Activated T-helper 2 cell treated with anti-CD3 and anti-CD28 coated beads, Interferon-gamma antibody, Interleukin-2, Interleukin-4, amounts not matched to agents 10 μg/mL and 5 μg/mL and 100 μg/mL, durations not matched to agents 14 hours and 24 hours and 36 hours (primary cell): Measurements from ENCODE around the gene SCYGR1. TPM values are rescaled to one million over a fixed set of nuclear protein-coding genes. Genes with fewer than 3 reads are reported as not detected.

Experiments
- DNase-seq: peaks from one replicate; pipeline ENCODE4 v3.0.0; 2021; ENCODE audit warnings: low spot score
- H3K27ac Mint-ChIP-seq: one replicate; pipeline ENCODE4 v1.8.0; 2021; ENCODE audit warnings: mixed read lengths
- H3K27me3 Mint-ChIP-seq: one replicate; pipeline ENCODE4 v1.8.0; 2021; ENCODE audit warnings: low read depth, mixed read lengths
- H3K36me3 Mint-ChIP-seq: one replicate; pipeline ENCODE4 v1.8.0; 2021; ENCODE audit warnings: low read depth, mixed read lengths
- H3K4me1 Mint-ChIP-seq: one replicate; pipeline ENCODE4 v1.8.0; 2021; ENCODE audit warnings: low read depth, mixed read lengths
- H3K4me3 Mint-ChIP-seq: one replicate; pipeline ENCODE4 v1.8.0; 2021; ENCODE audit warnings: low read depth, mild to moderate bottlenecking, moderate library complexity, mixed read lengths
- H3K9me3 Mint-ChIP-seq: one replicate; pipeline ENCODE4 v1.8.0; 2021; ENCODE audit warnings: mixed read lengths
- intact Hi-C: fragments of 100-400 bp; cut with micrococcal nuclease; formaldehyde crosslinking; loops from one replicate; pipeline ENCODE4 v1.15.1; 2023
- total RNA-seq: library from RNA; stranded (reverse); gene quantifications from 2 replicates; pipeline ENCODE4 v1.2.3, GENCODE V29; 2022

Gene SCYGR1
- total RNA-seq, 1 donor from 2014 or later, result not detected

DNA sequence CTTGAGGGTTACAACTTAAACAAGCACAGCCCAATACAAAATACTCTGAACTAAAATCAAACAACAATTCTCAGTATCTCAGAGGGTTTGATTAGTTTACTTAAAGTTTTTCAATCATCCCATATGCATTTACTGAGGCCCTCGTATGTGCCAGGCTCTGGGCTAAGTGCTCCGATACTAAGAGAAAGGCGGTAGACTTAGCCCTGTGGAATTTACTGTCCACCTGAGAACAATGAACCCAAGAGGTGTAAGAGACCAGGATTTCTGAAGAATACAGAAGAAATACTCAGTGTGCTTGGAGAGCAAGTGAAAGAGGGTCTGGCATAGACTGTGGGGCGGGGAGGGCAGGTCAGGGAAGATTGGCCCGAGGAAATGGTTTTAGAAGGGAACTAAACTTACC is 25.1 kb upstream of the SCYGR1 start:
- H3K27ac Mint-ChIP-seq, result peak overlapping the region; percentile 38
- DNase-seq, result no peak
- H3K9me3 Mint-ChIP-seq, result no peaks in the 10 kb centered on the region
- no peaks in the 10 kb centered on the region for H3K36me3 Mint-ChIP-seq
- no peaks in the 10 kb centered on the region for H3K27me3 Mint-ChIP-seq
- intact Hi-C loops, result loop anchor here (5.0 kb wide), 1 partner anchor 41 kb away; no protein-coding TSS in a partner anchor
- H3K4me3 Mint-ChIP-seq, result no peak overlapping the region
- peaks cover 52% of the 10 kb centered on the region for H3K4me1 Mint-ChIP-seq

DNA sequence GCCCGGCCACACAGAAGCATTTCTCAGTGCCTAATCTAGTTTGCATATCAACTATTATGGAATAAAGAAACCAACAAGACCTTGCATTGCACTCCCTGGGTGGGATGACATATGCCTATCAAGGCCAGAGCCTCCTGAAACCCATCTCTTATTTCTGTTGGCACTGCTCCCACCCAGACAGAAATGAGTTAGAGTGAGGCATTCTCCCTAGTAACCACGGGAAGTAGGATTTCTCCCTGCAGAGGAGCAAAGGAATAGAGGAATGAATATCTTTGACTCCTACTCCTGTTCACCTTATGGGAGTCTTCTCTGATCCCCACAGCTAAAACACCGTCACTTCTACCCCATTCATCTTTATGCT is 24.2 kb upstream of the SCYGR1 start:
- peak overlapping the region; percentile 84 for H3K27ac Mint-ChIP-seq
- H3K4me3 Mint-ChIP-seq, result no peak overlapping the region
- H3K36me3 Mint-ChIP-seq, result no peaks in the 10 kb centered on the region
- H3K27me3 Mint-ChIP-seq, result no peaks in the 10 kb centered on the region
- H3K9me3 Mint-ChIP-seq, result no peaks in the 10 kb centered on the region
- H3K4me1 Mint-ChIP-seq, result peaks cover 50% of the 10 kb centered on the region
- intact Hi-C loops, result loop anchor here (1.0 to 5.0 kb wide), 6 partner anchors 40 to 406 kb away; partner anchors contain the start of genes AGFG1 and MFF
- DNase-seq, result no peak

GRCh38 chr2:227411320-227411989 is 23.7 kb upstream of the SCYGR1 start:
- Mint-ChIP-seq H3K36me3 (no peaks in the 10 kb centered on the region), H3K27ac (peak overlapping the region; percentile 84), H3K27me3 (no peaks in the 10 kb centered on the region), H3K9me3 (no peaks in the 10 kb centered on the region), H3K4me3 (peak overlapping the region; percentile 37), H3K4me1 (peaks cover 53% of the 10 kb centered on the region)
- intact Hi-C loops, result loop anchor here (1.0 to 5.0 kb wide), 6 partner anchors 39 to 407 kb away; partner anchors contain the start of genes AGFG1 and MFF
- DNase-seq, result peak; percentile 18

DNA sequence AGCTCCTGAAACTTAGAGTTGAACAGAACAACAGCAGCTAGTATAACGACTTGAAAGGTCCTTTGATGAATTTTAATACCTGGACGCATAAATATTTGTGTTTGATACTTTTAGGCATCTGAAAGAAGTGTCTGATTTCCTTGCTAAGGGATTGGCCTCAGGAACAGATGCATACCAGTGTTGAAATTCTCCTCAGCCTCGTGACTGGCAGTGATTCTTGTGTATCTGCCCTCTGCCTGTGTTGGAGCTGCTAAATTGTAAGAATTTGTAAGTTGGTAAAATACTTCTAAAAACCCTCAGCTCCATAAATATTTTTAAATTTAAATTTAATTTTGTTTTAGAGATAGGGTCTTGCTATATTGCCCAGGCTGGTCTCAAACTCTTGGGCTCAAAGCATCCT is 22.4 kb upstream of the SCYGR1 start:
- no peaks in the 10 kb centered on the region for H3K36me3 Mint-ChIP-seq
- no peak overlapping the region for H3K27ac Mint-ChIP-seq
- H3K27me3 Mint-ChIP-seq, result no peaks in the 10 kb centered on the region
- H3K4me3 Mint-ChIP-seq, result no peak overlapping the region
- no peaks in the 10 kb centered on the region for H3K9me3 Mint-ChIP-seq
- intact Hi-C loops, result loop anchor here (2.0 to 5.0 kb wide), 3 partner anchors 38 to 85 kb away; partner anchors contain the start of genes AGFG1 and MFF
- no peak for DNase-seq
- peaks cover 54% of the 10 kb centered on the region for H3K4me1 Mint-ChIP-seq

GRCh38 chr2:227407591-227408151 is 19.9 kb upstream of the SCYGR1 start:
- intact Hi-C loops, result loop anchor here (5.0 kb wide), 1 partner anchor 360 kb away; no protein-coding TSS in a partner anchor
- Mint-ChIP-seq H3K4me3 (no peak overlapping the region), H3K27ac (no peak overlapping the region), H3K36me3 (no peaks in the 10 kb centered on the region), H3K4me1 (peaks cover 46% of the 10 kb centered on the region), H3K9me3 (no peaks in the 10 kb centered on the region), H3K27me3 (no peaks in the 10 kb centered on the region)
- DNase-seq, result no peak

DNA sequence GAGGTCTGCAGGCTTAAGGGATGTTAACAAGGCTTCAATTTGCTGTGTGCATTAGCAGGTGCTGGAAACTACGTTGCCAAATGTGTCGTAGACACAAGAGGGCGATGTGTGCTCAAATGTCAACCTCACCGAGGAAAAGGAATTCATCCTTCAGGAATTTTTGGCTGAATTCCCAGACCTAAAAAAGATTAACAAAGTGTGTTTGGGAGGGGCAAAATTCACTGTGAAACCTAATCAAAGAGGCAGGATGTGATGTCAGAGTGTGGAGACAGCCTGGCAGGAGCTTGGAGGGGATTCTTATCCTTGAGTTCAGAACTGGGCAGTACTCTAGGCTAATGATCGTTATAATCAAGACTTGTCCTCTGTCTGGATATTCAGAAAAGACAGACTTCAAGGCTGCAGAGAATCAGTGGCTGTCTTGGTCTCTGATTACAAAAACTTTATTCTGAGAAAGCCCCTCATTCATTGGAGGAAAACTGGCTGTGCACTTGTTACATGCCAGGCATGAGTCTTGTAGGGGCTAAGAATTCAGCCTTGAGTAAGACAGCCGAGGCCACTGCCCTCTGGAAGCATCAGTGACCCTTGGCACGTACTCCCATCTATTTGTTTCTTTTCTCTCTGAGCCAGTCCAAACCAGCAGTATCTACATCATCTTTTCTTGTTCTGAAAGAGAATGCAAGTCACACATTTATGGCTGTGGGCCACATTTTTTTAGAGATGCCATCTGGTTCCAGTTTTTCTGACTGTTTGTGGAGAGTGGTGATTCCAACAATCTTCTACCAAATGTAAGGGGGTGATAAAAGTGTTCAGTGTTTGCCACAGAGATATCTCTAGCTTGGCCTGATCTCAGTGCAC is 18.7 kb upstream of the SCYGR1 start:
- no peaks in the 10 kb centered on the region for H3K9me3 Mint-ChIP-seq
- H3K4me3 Mint-ChIP-seq, result no peak overlapping the region
- intact Hi-C loops, result loop anchor here (5.0 kb wide), 1 partner anchor 361 kb away; no protein-coding TSS in a partner anchor
- peaks cover 34% of the 10 kb centered on the region for H3K4me1 Mint-ChIP-seq
- H3K36me3 Mint-ChIP-seq, result no peaks in the 10 kb centered on the region
- H3K27me3 Mint-ChIP-seq, result no peaks in the 10 kb centered on the region
- H3K27ac Mint-ChIP-seq, result no peak overlapping the region
- DNase-seq, result no peak

DNA sequence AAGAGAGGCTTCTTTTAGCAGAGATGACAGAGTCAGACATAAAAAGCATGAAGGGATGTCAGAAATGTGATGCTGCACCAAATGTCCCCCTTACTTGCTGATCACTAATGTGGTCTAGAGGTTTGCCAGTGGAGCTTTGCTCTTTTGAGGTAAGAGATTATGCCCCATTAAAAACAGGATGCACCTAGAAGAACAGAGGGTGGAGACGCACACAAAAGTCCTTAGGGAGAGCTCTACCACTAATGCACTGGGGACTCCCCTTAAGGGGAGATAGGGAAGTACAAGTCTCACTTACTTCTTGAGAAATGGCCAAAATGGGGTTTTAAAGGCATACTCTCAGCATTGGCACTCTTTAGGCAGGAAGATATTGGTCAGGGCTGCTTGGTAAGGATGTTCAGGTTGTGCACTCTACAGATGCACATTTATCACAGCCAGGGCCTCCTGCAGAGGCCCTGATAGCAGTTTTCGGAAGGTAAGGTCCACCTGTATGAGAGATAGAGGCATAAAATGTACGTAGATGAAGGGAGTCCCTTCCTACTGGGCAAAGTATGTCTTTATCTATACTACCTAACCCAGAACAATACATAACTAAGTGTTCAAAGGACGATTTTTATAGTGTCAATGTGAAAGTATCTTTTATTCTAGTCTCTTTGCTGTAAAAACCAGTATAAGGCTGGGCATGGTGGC is 17.0 kb upstream of the SCYGR1 start:
- H3K9me3 Mint-ChIP-seq, result no peaks in the 10 kb centered on the region
- DNase-seq, result no peak
- no peak overlapping the region for H3K4me3 Mint-ChIP-seq
- intact Hi-C loops, result loop anchor here (5.0 kb wide), 1 partner anchor 363 kb away; no protein-coding TSS in a partner anchor
- H3K4me1 Mint-ChIP-seq, result peaks cover 24% of the 10 kb centered on the region
- H3K27me3 Mint-ChIP-seq, result no peaks in the 10 kb centered on the region
- H3K36me3 Mint-ChIP-seq, result no peaks in the 10 kb centered on the region
- H3K27ac Mint-ChIP-seq, result no peak overlapping the region

DNA sequence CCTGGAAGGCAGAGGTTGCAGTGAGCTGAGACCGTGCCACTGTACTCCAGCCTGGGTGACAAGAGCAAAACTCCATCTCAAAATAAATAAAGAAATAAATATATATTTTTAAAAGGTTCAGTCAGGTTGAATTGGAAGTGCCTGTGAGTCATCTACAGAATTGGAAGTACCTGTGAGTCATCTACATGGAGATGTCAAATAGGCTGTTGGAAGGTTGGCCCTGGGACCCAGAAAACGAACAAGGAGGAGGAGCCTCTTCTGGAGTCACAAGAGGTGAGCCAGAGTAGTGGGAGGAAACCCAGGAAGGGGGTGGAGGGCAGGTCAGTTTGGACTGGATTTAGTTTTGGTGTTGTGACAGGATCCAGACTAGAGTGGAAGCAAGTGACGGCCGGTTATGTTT is 15.2 kb upstream of the SCYGR1 start:
- H3K4me1 Mint-ChIP-seq, result peaks cover 26% of the 10 kb centered on the region
- H3K27ac Mint-ChIP-seq, result no peak overlapping the region
- H3K27me3 Mint-ChIP-seq, result no peaks in the 10 kb centered on the region
- intact Hi-C loops, result no loop called here
- H3K36me3 Mint-ChIP-seq, result no peaks in the 10 kb centered on the region
- H3K9me3 Mint-ChIP-seq, result no peaks in the 10 kb centered on the region
- H3K4me3 Mint-ChIP-seq, result no peak overlapping the region
- no peak for DNase-seq

DNA sequence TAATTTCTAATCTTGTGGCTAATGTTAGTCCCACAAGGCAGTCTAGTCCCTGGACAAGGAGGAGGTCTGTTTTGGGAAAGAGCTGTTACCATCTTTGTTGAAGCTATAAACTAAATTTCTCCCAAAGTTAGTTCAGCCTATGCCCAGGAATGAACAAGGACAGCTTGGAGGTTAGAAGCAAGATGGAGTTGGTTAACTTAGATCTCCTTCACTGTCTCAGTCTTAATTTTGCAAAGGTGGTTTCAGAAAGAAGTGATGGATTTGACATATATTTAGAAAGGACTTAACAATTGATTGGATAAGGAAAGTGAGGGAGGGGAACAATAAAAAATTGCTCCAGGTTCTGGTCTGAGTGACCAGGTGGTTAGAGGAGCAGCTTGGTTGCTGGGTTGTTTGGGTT is 14.6 kb upstream of the SCYGR1 start:
- H3K27ac Mint-ChIP-seq, result no peak overlapping the region

DNA sequence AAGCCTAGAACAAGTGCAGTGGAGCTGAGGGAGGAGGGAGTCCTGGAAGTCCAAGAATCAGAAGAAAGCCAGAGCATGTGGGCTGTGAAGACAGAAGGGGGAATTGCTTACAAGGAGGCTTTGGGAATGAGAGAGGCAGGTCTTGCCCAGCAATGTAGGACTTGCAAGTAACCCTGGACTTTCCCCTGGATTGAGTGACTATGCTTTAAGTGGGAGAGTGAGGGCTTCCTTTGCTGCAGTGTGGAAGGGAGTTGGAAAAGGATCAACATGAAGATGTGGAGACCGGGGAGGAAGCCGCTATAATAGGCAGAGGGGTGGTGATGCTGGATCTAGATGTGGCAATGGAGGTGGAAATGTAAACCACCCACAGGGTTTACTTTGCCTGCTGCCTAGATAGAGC is 13.8 kb upstream of the SCYGR1 start:
- Mint-ChIP-seq H3K4me3 (no peak overlapping the region), H3K36me3 (no peaks in the 10 kb centered on the region), H3K27ac (no peak overlapping the region), H3K9me3 (no peaks in the 10 kb centered on the region), H3K4me1 (peaks cover 21% of the 10 kb centered on the region), H3K27me3 (no peaks in the 10 kb centered on the region)
- DNase-seq, result no peak
- intact Hi-C loops, result no loop called here

More for the DNA sequence above, 14.6 kb upstream of the SCYGR1 start:
- no peak overlapping the region for H3K4me3 Mint-ChIP-seq
- H3K36me3 Mint-ChIP-seq, result no peaks in the 10 kb centered on the region
- peaks cover 27% of the 10 kb centered on the region for H3K4me1 Mint-ChIP-seq
- H3K27me3 Mint-ChIP-seq, result no peaks in the 10 kb centered on the region
- H3K9me3 Mint-ChIP-seq, result no peaks in the 10 kb centered on the region
- intact Hi-C loops, result no loop called here
- no peak for DNase-seq

DNA sequence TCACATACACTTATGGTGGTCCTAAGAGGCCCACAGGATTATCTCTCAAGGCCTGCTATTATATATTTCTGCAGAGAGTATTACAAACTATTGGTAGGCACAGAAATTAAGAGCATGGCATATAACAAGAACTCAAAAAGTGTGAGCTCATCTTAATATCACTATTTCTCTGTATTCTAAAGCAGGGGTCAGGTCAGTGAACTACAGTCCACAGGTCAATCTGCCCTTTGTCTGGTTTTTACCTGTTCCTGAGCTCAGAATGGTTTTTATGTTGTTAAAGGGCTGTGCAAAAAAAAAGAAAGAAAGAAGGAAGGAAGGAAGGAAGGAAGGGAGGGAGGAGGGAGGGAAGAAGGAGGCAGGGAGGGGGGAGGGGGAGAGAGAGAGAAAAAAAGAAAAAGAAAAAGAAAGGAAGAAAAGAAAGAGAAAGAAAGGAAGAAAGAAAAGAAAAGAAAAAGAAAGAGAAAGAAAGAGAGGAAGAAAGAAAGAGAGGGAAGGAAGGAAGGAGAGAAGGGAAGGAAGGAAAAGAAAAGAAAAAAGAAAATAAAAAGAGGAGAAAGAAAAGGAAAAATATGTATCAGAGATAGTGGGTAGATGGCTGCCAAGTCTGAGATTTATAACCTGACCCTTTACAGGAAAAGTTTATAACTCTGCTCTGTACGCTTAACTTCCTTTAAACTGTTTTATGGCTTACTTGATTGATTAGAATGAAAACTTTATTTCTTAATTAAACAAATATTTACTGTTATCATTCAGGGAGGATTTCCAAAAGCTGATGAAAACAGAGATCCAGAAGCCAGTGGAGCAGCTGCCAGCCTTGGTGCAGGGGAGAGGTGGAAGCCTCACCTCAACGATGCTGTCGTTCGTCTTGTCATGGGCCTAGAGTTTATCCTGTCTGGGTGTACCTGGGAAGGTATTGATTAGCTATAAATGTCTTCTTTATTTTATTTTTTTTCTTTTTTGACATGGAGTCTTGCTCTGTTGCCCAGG is 11.2 kb upstream of the SCYGR1 start:
- DNase-seq, result no peak
- intact Hi-C loops, result no loop called here
- peaks cover 7% of the 10 kb centered on the region for H3K4me1 Mint-ChIP-seq
- H3K4me3 Mint-ChIP-seq, result no peak overlapping the region
- H3K9me3 Mint-ChIP-seq, result no peaks in the 10 kb centered on the region
- no peaks in the 10 kb centered on the region for H3K27me3 Mint-ChIP-seq
- H3K27ac Mint-ChIP-seq, result no peak overlapping the region
- H3K36me3 Mint-ChIP-seq, result no peaks in the 10 kb centered on the region
